PFSK-1 (cell line): ENCODE measurements around the gene ANKRD27.

Experiments used
- FOXP2 ChIP-seq: optimal IDR thresholded peaks from 2 replicates; pipeline ENCODE3; 2011; ENCODE audit warnings: borderline replicate concordance, control low read depth, inconsistent platforms; ENCODE audit not compliant: insufficient read depth; ENCODE audit errors: extremely low read length, extremely low read depth
- POLR2AphosphoS5 ChIP-seq: IDR thresholded peaks from 2 replicates; pipeline ENCODE4 v1.6.1; 2012; ENCODE audit warnings: low read depth, mild to moderate bottlenecking, control low read depth, low read length, moderate library complexity
- REST ChIP-seq, 2 experiments: IDR thresholded peaks; 2 replicates each; pipeline versions ENCODE4 v1.6.1 to v1.8.0; 2011 to 2012; ENCODE audit warnings: low read depth in 2 of 2, low read length in 2 of 2, control low read depth in 1 of 2, inconsistent platforms in 1 of 2, mild to moderate bottlenecking in 1 of 2, moderate library complexity in 1 of 2; ENCODE audit not compliant: insufficient read depth in 1 of 2
- TAF1 ChIP-seq: IDR thresholded peaks from 2 replicates; pipeline ENCODE4 v1.6.1; 2012; ENCODE audit warnings: low read length, control low read depth, borderline replicate concordance; ENCODE audit not compliant: insufficient read depth

- TF ChIP-seq POLR2AphosphoS5 (no peak), TAF1 (no peak), REST (IDR thresholded peaks at IDR 0.05; ENCODE audit: insufficient read depth in 1 of 2, low read depth in 2 of 2, low read length in 2 of 2) (no peak), FOXP2 (no peak)
Observed at GRCh38 chr19:32651729-32652140, 23.2 kb downstream of the ANKRD27 start.
